Inflammatory macrophage treated with lipopolysaccharide for 1 hour (primary cell): ENCODE data around the gene NBPF6.
"Not testable (repeated sequence)": the region's sequence is repeated elsewhere in the genome, so short reads cannot be mapped to it uniquely, and the experiment has no call there.

Experiments used
- DNase-seq, 2 donors: peaks; one replicate each; pipeline ENCODE4 v3.0.0-alpha.2; 2020 to 2022

Gene NBPF6

DNA sequence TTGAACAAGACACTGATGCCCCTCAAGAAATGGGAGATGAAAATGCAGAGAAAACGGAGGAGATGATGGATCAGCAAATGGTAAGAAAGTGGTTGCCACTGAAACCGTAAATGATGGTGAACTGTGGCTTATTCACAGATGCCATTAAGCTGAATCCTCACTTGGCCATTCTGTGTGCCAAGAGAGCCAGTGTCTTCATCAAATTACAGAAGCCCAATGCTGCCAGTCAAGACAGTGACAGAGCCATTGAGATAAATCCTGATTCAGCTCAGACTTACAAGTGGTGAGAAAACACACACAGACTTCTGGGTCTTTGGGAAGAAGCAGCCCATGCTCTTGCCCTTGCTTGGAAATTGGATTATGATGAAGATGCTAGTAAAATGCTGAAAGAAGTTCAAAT is 52.5 kb downstream of the NBPF6 start:
- no peak for DNase-seq

DNA sequence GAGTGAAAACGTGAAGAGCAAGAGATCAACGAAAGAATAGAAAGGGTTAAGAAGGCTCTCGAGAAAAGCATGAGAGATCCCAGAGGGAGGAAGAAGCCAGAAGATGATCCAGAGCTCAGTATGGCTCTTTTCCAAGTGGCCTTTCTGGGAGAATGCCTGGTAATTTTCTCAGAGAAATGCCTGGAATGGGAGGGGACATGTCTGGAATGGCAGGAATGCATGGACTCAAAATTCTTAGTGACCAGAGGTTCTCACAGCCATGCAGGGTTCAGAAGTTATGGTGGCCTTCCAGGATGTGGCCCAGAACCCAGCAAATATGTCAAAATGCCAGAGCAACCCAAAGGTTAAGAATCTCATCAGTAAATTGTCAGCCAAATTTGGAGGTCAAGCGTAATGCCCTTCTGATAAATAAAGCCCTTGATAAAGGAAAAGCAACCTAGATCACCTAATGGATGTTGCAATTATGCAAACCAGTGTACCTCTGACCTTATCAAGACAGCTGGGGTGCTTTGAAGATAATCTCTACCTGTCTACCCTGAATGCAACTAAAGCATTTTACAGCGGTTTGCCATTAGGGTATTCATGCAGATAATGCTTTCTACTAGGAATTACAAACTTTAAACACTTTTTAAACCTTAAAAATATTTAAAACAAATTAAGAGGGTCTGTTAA is 53.1 kb downstream of the NBPF6 start:
- DNase-seq, result no peak

GRCh38 chr1:108504447-108504846 is 54.3 kb downstream of the NBPF6 start:
- DNase-seq, result no peak

DNA sequence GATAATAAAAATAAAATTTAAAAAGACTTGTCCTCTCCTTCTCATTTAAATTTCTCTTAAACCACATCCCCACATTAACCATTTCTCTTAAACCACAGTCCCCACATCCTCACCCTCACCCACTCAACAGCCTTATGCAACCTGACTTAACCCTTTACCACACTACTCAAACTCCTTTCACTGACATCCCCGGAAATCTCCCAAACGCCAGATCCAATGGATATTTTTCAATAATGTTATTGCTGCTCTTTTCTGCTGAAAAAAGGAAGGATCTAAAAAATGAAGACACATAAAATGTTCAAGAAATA is 55.6 kb downstream of the NBPF6 start:
- DNase-seq, result no peak

DNA sequence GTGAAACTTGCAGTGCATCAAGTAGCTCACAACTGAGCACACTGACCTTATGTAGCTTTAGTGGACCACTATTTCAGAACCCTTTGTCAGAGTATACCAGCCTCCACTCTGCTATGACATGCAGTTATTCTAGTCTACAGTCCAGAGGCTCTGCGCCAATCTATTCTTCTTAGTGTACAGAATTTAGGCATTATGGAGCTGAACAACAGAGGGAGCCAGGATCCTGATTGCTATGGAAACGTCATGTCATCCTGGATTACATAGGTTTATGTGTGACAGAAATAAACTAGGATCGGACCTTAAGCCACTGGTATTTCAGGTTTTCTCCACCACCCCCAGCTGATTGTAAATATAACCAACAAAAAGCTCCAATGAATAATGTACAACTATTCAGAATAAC is 61.6 kb downstream of the NBPF6 start:
- no peak for DNase-seq

DNA sequence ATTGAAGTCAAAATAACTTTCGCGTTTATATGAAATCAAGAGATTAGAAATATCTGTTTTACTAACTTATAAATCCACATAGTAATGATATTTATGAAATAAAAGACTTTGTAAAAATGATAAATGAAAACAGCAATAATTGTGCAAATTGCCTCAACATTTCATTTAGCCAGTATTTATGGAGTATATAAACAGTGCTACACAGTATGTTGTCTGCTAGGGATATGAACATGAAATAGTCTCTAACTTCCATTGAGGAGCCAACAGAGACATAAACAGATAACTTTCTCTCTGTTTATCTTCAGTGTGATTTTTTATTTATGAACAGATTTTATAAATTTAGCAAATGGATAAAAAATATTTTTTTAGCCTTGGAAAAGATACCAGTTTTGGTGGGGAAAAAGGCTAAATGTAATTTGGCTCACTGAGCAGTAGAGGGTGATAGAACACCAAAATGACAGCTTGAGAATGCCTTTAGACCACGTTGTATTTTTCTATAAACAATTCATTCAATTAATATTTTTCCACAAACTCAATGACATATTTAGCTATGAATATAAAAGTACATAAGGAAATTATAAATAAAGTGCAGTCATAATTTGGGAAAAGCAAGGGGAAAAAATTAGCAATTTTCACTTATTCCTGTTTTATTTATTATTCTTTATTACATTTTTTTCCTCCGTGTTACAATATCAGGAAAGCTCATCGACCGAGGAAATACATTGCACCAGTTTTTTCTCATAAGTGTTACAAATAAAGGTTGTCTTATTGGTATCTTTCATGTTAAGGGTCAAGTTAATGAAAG is 62.3 kb downstream of the NBPF6 start:
- DNase-seq, result peak; percentile 32 to 70

DNA sequence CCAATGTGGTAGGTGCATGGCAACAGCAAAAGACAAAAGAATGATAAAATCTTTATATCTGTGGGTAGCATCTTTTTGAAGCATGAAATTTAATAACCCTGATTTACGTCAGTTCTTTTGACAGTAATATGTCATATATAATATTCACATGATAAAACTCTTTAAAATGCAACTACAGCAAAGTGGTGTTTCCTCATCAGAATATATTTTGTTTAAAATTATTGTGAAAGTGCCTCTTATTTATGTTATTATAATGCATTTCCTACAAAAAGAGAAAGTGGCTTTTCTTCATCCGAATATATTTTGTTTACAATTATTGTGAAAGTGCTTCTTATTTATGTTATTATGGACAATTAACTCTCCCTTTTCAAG is 62.9 kb downstream of the NBPF6 start:
- no peak for DNase-seq

DNA sequence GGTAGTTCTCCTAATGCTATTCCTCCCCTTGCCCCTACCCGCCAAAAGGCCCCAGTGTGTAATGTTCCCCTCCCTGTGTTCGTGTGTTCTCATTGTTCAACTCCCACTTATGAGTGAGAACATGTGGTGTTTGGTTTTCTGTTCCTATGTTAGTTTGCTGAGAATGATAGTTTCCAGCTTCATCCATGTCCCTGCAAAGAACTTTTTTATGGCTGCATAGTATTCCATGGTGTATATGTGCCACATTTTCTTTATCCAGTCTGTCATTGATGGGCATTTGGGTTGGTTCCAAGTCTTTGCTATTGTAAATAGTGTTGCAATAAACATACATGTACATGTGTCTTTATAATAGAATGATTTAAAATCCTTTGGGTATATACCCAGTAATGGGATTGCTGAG is 63.8 kb downstream of the NBPF6 start:
- not testable (repeated sequence) for DNase-seq

DNA sequence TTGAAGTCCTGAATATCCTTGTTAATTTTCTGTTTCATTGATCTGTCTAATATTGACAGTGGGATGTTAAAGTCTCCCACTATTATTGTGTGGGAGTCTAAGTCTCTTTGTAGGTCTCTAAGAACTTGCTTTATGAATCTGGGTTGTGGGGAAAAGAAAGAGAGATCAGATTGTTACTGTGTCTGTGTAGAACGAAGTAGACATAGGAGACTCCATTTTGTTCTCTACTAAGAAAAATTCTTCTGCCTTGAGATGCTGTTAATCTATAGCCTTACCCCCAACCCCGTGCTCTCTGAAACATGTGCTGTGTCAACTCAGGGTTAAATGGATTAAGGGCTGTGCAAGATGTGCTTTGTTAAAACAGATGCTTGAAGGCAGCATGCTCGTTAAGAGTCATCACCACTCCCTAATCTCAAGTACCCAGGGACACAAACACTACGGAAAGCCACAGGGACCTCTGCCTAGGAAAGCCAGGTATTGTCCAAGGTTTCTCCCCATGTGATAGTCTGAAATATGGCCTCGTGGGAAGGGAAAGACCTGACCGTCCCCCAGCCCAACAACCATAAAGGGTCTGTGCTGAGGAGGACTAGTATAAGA is 67.3 kb downstream of the NBPF6 start:
- DNase-seq, result not testable (repeated sequence)
